Right kidney (tissue), 1 donor: ENCODE results near the gene PRR5.

Source experiments
- DNase-seq: peaks from one replicate; pipeline ENCODE4 v3.0.0-alpha.2; 2016

The PRR5 gene

GRCh38 chr22:44755417-44755816, 53.4 kb downstream of the PRR5 start:
- DNase-seq, result no peak

GRCh38 chr22:44755956-44756361, 54.0 kb downstream of the PRR5 start:
- no peak for DNase-seq

GRCh38 chr22:44758344-44758973, 56.5 kb downstream of the PRR5 start:
- no peak for DNase-seq

GRCh38 chr22:44759001-44759400, 57.0 kb downstream of the PRR5 start:
- no peak for DNase-seq

- DNase-seq, result no peak
These were observed 57.7 kb downstream of the PRR5 start for GRCh38 chr22:44759430-44760310.

GRCh38 chr22:44760476-44760875, 58.5 kb downstream of the PRR5 start:
- no peak for DNase-seq

GRCh38 chr22:44761025-44761424, 59.0 kb downstream of the PRR5 start:
- DNase-seq, result no peak

- DNase-seq, result no peak
These were observed 62.4 kb downstream of the PRR5 start for GRCh38 chr22:44764373-44764772.

- DNase-seq, result no peak
These were observed 63.0 kb downstream of the PRR5 start for GRCh38 chr22:44764974-44765373.

- DNase-seq, result no peak
These were observed 63.7 kb downstream of the PRR5 start for GRCh38 chr22:44765571-44766285.

GRCh38 chr22:44773082-44773481, 71.1 kb downstream of the PRR5 start:
- no peak for DNase-seq

- no peak for DNase-seq
These were observed 73.9 kb downstream of the PRR5 start for GRCh38 chr22:44775862-44776261.

GRCh38 chr22:44776605-44777363, 74.8 kb downstream of the PRR5 start:
- DNase-seq, result peak; percentile 22

- DNase-seq, result no peak
These were observed 75.4 kb downstream of the PRR5 start for GRCh38 chr22:44777364-44777755.

GRCh38 chr22:44780876-44781449, 79.0 kb downstream of the PRR5 start:
- no peak for DNase-seq

- no peak for DNase-seq
These were observed 80.5 kb downstream of the PRR5 start for GRCh38 chr22:44782363-44782963.

GRCh38 chr22:44783091-44783490, 81.1 kb downstream of the PRR5 start:
- no peak for DNase-seq

- no peak for DNase-seq
These were observed 81.6 kb downstream of the PRR5 start for GRCh38 chr22:44783581-44783980.

GRCh38 chr22:44786136-44786535, 84.1 kb downstream of the PRR5 start:
- DNase-seq, result no peak

GRCh38 chr22:44786610-44787009, 84.6 kb downstream of the PRR5 start:
- DNase-seq, result no peak
